ENCODE measurements around the gene BICRAL.
"Not testable (repeated sequence)": the region's sequence is repeated elsewhere in the genome, so short reads cannot be mapped to it uniquely, and the experiment has no call there.

The BICRAL gene

DNA sequence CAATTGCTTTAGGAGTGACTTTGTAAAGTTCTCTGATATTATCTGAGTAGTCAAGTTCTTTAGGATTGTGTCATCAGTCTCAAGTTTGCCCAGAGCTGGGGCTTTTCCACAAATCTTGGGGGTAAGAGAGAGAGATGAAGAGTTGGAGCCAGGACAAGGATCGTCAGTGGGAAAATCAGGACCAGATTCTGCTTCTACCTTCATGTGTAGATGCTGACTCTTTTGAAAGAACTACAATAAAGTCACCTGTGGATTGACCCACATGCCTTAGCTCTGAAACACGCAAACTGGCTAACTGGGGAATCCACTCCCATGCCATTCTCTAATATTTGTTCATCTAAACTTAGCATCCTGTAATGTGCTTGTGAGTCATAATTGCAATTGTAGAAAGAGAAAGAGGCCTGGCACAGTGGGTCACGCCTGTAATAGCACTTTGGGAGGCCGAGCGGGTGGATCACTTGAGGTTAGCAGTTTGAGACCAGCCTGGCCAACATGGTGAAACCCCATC, 15.6 kb upstream of the BICRAL start:
- DNase-seq, result no peak

GRCh38 chr6:42769051-42769450, 12.8 kb upstream of the BICRAL start:
- no peak for DNase-seq

DNA sequence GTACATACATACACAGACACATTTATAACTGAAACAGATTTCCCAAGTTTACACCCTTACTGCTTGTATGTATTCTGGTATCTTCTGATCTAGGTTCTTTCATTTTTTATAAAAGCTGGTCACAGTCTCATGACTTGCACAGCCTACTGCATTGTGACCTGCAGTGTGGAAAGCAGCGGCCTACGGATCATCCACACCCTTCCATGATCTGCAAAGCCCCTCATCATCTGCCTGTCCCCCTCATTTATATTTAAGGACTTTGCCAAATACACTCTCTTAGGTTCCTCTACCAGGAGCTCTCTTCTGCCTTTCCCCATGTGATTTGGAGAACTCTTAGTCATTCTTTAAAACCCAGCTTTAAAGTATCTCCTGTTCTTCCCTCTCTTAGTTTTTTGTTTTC, 12.0 kb upstream of the BICRAL start:
- no peak for DNase-seq

GRCh38 chr6:42771741-42772100, 10.1 kb upstream of the BICRAL start:
- no peak for DNase-seq

- no peak for DNase-seq
Observed at GRCh38 chr6:42774201-42774600, 7.7 kb upstream of the BICRAL start.

DNA sequence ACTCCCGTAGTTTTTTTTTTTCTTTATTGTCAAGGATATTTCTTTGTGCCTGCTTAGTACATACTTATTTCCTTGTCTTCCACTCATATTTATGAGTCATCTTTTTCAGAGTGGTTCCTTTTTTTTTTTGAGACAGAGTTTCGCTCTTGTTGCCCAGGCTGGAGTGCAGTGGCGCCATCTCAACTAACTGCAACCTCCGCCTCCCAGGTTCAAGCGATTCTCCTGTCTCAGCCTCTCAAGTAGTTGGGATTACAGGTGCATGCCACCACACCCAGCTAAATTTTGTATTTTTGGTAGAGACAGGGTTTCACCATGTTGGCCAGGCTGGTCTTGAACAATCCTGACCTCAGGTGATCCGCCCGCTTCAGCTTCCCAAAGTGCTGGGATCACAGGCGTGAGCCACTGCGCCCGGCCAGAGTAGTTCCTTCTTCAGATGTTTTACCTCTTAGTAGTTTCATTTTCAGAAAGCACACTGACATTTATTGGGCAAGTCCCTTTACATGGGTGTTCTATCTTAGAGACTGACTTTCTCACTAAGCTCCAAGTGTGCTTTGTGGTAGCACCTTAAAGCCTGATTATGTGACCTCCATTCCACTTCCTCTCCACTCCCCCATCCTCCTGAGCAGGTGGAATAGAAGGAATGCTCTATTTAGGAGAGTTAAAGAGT, 6.9 kb upstream of the BICRAL start:
- not testable (repeated sequence) for DNase-seq

GRCh38 chr6:42777126-42777822, 4.6 kb upstream of the BICRAL start:
- no peak for DNase-seq

DNA sequence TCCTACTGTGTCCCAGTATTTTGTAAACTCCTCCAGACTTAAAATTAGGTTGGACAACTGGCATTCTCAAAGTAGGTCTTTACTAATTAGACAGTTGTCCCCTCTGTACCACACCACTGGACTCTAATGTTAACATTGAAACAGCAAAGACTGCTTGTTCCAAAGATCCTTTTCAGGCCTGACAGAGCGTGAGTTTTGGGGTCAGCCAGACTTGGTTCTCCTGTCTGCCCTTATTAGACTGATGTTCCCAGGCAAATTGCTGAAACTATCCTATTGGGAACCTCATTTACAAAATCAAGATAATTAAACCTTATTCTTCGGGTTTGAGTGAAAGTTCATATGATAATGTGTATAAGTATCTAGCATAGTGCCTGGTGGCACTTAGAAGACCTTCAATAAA, 3.7 kb upstream of the BICRAL start:
- no peak for DNase-seq

DNA sequence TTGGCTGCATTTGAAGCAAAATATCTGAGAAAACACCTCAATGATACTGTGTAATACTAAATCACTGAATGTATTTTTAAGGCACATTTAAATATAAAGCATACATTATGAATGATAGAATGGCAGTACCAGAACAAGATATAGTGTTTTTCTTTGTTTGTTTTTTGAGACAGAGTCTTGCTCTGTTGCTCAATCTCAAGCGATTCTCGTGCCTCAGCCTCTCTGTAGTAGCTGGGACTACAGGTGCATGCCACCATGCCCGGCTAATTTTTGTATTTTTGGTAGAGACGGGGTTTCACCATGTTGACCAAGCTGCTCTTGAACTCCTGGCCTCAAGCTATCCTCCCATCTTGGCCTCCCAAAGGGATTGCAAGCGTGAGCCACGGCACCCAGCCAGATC, 2.3 kb upstream of the BICRAL start:
- DNase-seq, result no peak

DNA sequence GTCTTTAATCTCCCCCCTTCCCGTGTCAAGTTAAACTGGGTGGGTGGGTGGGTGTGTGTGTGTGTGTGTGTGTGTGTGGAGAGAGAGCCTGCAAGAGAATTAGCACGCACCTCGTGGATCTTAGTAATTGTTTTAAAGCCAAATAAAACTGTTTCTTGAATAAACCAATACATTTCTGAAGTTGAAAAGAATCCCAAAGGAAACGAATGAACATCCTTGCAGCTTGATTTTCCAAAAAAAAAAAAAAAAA, 381 bp upstream of the BICRAL start:
- DNase-seq, result no peak

- DNase-seq, result no peak
Observed at GRCh38 chr6:42782689-42783176, 881 bp downstream of the BICRAL start.

DNA sequence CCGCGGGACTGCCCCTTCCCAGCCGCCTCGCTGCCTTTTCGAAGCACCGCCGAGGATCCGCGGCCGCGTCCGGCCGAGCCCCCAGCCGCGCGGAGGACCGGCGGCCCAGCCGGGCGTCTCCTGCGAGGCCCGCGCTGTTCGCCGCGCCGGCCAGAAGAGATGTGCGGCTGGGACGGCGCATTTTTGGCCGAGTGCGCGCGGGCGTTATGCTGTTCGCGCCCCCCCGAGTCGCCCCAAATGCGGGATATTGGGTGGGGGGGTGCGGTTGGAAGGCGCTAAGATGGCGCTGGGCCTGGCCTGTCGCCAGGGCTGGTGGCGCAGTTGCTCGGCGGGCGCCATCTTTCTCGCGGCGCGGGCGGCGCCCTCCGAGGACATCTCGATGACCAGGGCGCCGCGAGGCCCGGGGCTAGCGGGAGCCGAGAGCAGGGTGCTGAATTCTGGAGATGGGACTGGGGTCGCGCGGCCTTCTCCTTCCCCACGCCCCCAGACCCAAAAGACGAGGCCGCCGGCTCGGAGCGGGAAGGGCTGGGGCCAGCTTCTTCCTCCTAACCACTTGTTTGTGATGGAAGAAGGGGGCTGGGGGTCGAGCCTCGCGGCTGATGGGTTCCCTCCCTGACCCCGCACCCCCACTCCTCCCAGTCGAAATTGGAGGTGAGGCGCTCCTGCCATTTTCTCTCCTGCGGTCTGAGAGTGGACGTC, 1.5 kb downstream of the BICRAL start:
- DNase-seq, result no peak

- DNase-seq, result no peak
Observed at GRCh38 chr6:42783876-42784642, 2.2 kb downstream of the BICRAL start.

DNA sequence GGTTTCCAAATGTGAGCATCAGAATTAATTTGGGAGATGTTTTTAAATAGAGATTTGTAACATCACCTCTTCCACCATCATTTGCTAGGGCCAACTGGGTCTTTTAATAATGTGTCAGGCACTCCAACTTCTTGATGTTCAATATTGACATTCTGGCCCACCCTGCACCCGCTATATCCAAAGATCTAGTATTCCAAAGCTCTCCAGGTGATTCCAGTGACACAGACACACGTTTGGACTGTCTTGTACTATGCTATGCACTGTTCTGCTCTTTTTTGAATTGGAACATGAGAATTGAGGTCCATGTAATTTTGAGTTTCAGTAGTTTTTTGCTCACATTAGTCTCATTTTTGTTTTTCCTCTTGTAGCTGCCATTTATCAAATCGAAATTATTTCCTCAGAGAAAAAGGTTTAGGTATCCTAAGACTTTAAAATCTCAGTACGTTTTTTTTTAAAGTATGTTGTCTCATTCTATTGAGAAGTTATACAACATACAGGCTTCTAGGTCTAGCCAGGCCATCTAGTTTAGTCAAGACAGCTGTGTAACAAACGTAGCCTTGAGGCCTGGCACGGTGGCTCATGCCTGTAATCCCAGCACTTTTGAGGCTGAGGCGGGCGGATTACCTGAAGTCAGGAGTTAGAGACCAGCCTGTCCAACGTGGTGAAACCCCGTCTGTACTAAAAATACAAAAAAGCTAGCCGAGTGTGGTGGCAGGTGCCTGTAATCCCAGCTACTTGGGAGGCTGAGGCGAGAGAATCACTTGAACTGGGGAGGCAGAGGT, 3.1 kb downstream of the BICRAL start:
- no peak for DNase-seq

DNA sequence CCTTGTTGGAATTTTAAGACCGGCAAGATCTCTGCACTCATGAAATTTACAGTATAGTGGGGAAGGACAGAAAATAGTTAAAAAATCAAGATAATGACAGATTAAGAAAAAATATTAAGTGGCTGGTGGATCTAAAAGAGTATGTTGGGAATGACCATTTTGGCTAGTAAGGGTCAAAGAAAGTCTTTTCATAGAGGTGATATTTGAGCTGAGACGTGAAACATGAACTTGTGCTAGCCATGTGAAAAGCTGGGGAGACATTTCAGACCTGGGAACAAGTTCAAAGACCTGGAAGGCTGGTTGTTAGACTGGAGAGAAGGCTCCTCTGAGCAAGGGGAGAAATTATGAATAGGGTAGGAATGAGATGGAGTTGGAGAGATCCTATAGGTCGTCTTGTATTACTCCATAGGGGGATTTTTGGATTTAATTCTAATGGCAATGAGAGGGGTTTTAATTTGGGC, 4.7 kb downstream of the BICRAL start:
- no peak for DNase-seq

DNA sequence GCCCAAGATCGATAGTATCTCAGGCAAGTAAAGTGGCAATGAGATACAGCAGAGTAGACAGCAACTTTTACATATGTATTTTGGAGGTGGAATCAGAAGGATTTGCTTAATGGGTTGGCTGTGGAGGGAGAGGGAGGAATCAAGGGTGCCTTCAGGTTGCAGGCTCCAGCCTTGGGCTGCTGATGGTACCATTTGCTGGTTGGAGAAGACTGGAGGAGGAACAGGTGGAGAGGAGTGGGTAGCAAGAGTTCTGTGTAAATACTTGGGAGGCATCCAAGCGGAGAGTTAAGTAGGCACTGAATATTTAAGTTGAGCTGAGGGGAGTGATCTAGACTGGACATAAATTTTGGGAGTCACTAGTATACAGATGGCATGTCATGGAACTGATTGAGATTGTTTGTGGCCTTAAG, 5.2 kb downstream of the BICRAL start:
- DNase-seq, result no peak

GRCh38 chr6:42788671-42789070, 6.8 kb downstream of the BICRAL start:
- no peak for DNase-seq

DNA sequence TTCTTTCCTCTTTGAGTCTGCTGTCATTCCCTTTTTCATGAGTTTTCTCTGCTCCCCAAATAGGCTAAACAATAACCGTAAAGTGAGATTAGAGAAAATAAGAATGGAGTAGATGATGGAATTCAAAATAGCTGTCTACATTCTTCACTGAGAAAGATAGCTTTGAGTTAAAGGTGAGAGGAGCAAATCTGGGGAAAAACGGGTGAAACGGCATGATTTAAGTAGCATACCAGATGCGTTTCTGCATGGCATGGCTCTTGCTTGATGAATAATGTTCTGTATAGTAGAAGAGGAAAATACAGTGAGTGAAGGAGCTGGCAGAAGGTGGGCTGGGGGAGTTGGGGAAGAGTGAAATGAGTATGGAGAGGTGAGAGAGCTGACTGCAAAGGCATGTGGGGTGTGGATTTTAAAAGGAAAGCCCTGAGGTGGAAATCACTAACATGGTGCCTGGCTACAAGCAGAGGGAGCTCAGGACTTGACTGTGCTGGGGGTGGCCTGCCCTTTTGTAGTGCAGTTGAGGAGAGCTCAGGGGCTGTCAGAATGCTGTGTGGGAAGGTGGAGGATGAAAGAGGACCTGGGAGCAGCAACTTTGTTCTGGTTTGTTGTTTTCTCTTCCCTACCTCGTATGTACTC, 8.8 kb downstream of the BICRAL start:
- DNase-seq, result no peak

DNA sequence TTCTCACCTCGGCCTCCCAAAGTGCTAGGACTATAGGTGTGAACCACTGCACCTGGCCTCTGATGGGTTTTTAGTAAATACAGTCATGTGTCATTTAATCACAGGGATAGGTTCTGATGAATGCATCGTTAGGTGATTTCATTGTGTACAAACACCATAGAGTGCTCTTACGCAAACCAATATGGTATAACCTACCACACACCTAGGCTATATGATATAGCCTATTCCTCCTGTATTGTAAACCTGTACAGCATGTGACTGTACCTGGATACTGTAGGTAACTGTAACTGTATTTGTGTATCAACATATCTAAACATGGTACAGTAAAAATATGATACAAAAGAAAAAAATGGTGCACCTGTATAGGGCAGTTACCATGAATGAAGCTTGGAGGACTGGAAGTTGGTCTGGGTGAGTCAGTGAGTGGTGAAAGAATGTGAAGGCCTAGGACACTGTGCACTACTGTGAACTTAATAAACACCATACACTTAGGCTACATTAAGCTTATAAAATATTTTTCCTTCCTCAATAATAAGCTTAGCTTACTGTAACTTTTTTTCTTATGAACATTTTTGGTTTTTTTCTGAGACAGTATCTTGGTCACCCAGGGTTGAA, 10.0 kb downstream of the BICRAL start:
- DNase-seq, result no peak

DNA sequence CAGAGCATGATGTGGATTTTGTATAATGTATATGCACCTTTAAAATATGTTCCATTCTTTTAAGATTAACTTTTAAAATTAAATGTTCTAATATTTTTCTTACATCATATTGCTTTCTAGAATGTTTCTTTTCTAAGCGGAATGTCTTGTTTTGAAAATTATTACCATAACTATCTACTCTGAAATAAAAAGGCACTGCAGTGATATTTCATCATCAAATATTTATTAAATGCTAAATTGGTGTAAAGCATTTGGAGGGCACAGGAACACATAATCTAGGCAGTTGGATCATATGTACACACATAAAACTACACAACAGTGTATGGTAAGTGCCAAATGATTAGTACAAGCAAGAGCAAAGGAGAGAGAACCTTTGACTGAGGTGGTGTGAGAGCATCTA, 13.8 kb downstream of the BICRAL start:
- no peak for DNase-seq

- no peak for DNase-seq
Observed at GRCh38 chr6:42796171-42796570, 14.3 kb downstream of the BICRAL start.

- not testable (repeated sequence) for DNase-seq
Observed at GRCh38 chr6:42797696-42798095, 15.8 kb downstream of the BICRAL start.
